Ramos (cell line): Measurements from ENCODE around the gene SPINK13.
"Not testable (repeated sequence)": the region's sequence is repeated elsewhere in the genome, so short reads cannot be mapped to it uniquely, and the experiment has no call there.

Source experiments
- in situ Hi-C: fragments of 300-500 bp; cut with MboI; formaldehyde crosslinking; loops from one replicate; pipeline ENCODE4 v1.14.3; 2022; ENCODE audit warnings: low sequenced_read_pairs; ENCODE audit not compliant: unreplicated experiment

The SPINK13 gene

DNA sequence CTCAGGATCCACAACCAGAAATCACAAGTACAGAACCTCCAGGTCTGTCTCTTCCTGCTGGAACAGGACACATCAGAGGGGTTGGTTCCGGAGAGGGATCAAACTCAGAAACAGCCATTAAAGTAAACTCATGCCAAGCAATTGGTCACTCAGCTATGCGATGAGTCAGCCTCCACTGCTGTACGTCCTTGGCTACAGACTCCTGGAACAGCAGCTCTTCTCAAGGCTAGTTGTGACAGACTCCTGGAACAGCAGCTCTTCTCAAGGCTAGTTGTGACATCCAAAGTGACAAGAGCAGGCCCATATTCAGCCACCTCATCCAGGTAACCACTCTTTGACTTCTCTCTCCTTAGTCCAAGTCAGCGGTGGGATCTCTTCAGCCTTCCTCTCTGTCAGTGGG is at the start of gene SPINK13:
SPINK13 (plus strand) TSS at position 229 of the 400 bp plus-strand sequence. CDS start 1,279 bp downstream, outside the sequence.
- in situ Hi-C loops = no loop called here

DNA sequence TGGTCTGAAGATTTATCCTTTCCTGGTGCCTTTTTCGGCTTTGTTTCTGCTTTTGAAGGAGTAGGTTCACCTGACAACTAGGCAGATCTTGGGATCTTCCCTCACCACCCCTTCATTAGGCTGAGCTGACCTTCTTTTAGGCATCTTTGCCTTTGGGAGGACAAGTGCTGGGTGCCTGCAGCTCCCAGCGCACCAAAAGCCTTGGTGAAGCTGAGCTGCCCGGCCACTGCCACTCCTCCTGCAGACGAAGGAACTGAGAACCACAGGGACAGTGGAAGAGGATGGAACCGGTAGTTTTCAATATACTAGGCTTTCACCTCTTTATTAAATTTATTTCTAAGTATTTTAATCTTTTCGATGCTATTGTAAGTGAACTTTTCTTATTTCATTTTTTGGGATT is 47.1 kb upstream of the SPINK13 start:
- in situ Hi-C loops = no loop called here

GRCh38 chr5:148224117-148224742 is 44.4 kb upstream of the SPINK13 start:
- in situ Hi-C loops = no loop called here

DNA sequence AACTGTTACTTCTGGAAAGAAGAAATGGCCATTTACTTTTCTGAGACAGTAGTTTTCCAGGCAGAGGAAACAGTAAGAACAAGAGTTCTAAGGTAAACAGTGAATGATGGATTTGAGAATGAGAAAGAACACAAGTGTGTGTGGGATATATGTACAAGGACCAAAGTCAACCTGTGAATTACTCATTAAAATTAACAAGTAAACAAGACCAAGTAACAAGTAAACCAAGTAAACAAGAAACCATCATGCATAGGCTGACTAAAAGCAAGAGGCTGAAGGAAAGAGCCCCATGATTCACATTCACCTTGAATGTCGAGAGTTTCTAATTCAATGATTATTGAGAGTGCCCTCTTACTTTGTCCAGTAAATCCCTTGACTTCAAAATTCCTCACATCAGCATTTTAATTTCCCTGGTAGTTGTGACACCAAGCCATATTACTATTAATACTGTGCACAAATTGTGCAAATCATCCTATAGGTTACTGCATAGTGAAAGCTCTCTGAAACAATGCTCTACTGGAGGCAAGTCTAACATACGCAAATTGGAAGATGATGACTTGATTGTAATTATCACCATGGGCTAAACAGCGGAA is 40.1 kb upstream of the SPINK13 start:
- in situ Hi-C loops = no loop called here

- in situ Hi-C loops = no loop called here
Measured at GRCh38 chr5:148229840-148230239, 38.8 kb upstream of the SPINK13 start.

DNA sequence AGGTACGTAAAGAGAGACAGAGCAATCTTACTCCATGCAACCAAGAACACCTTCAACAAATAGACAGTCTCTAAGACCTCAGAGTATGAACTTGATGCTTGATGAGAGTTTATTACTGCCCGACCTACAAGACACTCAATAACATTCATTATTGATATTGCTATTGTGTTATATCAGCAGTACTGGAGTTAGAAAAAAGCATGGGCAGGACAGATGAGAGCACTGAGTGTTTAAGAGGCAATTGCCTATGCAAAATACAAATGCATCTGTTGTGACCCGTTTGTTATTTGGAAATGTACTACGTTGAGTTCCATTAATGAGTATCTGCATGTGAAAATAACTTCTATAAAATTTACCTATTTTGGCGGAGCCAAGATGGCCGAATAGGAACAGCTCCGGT is 38.4 kb upstream of the SPINK13 start:
- in situ Hi-C loops = no loop called here

DNA sequence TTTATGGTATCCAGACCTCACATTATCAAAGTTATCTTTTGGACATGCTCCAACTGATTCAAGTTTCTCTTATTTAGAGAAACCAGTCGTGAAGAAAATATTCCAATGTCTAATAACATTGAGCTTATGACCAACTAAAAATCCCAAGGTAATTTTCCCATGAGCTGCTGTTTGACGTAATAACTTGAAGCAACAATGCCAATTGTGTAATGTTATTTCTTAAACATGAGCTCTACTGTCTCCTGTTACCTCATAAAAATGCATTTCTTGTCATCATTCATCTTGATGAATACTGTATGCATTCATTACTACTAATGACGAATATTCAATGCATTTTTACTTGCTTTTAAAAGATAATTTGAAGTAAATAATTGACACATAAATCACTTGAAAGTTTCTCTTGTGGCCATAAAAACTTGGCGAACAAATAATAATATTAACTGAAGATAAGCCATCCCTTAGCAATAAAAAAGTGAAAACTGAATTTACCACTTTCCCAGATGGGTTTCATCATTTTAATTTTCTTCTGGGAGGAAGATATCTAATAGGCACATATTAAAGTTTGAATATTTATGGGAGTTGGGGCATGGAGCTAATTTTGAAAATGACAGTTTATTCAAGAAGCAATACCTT is 30.7 kb upstream of the SPINK13 start:
- in situ Hi-C loops = no loop called here

DNA sequence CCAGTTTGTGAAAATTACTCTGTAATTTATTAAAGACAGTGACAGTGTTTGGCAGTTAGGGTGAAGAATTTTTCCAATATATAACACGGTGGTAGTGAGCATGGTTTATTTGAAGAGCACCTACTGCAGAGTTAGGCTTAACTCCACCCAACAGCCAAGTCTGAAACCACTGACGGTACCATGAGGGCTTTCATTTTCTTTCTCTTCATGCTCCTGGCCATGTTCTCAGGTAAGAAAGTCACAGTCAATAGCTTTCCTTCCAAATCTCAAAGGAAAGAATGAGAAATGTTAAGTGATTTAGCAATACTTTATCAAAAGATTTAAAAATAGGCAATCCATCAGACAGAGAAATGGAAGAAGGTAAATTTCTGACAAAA is 30.2 kb upstream of the SPINK13 start, which contains the start of gene MARCOL:
MARCOL (plus strand) TSS at position 108 of the 377 bp plus-strand sequence; CDS start at position 181, 73 bp downstream.
- in situ Hi-C loops = no loop called here

DNA sequence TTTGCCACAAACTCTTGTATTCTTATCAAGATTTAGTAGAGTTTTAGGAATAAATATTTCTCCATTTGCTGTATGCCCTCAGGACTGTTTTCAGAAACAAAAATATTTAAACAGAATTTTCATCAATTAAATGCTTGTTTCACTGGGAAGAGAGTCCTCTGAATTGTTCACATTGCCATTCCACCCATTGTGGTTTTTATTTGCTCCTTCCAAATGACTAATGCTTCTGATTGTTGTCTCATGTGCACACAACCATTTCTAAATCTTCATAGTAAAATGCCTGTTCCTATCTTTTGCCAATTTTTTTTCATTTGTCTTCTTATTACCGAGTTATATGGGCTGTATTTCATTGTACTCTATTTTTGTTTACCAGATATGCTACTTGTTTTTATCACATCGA is 19.7 kb upstream of the SPINK13 start:
- in situ Hi-C loops = no loop called here

DNA sequence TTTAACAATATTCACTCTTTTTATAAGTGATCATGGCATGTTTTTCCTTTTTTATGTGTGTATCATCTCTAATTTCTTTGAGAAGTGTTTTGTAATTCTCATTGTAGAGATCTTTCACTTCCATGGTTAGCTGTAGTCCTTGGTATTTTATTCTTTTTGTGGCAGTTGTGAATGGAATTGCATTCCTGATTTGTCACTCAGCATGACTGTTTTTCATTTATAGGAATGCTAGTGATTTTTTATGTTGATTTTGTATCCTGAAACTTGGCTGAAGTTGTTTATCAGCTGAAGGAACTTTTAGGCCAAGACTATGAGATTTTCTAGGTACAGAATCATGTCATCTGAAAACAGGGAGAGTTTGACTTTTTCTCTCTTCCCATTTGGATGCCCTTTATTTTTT is 13.1 kb upstream of the SPINK13 start:
- in situ Hi-C loops = no loop called here

- in situ Hi-C loops = no loop called here
Measured at GRCh38 chr5:148259288-148259687, 9.3 kb upstream of the SPINK13 start.

GRCh38 chr5:148261221-148261620 is 7.4 kb upstream of the SPINK13 start:
- in situ Hi-C loops = no loop called here

- in situ Hi-C loops = no loop called here
Measured at GRCh38 chr5:148267962-148268361, 632 bp upstream of the SPINK13 start.

- in situ Hi-C loops = not testable (repeated sequence)
Measured at GRCh38 chr5:148275129-148275528, 6.5 kb downstream of the SPINK13 start.

GRCh38 chr5:148280893-148281292 is 12.3 kb downstream of the SPINK13 start:
- in situ Hi-C loops = not testable (repeated sequence)

GRCh38 chr5:148281336-148281735 is 12.7 kb downstream of the SPINK13 start:
- in situ Hi-C loops = not testable (repeated sequence)

GRCh38 chr5:148290271-148291195 is 21.9 kb downstream of the SPINK13 start:
- in situ Hi-C loops = no loop called here

- in situ Hi-C loops = no loop called here
Measured at GRCh38 chr5:148297731-148298130, 29.1 kb downstream of the SPINK13 start.

- in situ Hi-C loops = no loop called here
Measured at GRCh38 chr5:148306446-148306845, 37.9 kb downstream of the SPINK13 start.

- in situ Hi-C loops = no loop called here
Measured at GRCh38 chr5:148309019-148309418, 40.4 kb downstream of the SPINK13 start.

GRCh38 chr5:148309746-148310145 is 41.2 kb downstream of the SPINK13 start:
- in situ Hi-C loops = no loop called here
